ENCODE measurements around the gene VARS2.
"Not testable (repeated sequence)": the region's sequence is repeated elsewhere in the genome, so short reads cannot be mapped to it uniquely, and the experiment has no call there.

The VARS2 gene

GRCh38 chr6:30902709-30903108, 11.3 kb upstream of the VARS2 start:
- Mint-ChIP-seq H3K27me3 (no peaks in the 10 kb centered on the region), H3K36me3 (peaks cover 21% of the 10 kb centered on the region), H3K4me3 (no peak overlapping the region), H3K27ac (peak overlapping the region; percentile 62), H3K9me3 (no peaks in the 10 kb centered on the region), H3K4me1 (peaks cover 11% of the 10 kb centered on the region)
- ATAC-seq = no peak

- no peak overlapping the region for H3K4me3 Mint-ChIP-seq
- no peaks in the 10 kb centered on the region for H3K27me3 Mint-ChIP-seq
- H3K9me3 Mint-ChIP-seq = no peaks in the 10 kb centered on the region
- peak overlapping the region; percentile 62 for H3K27ac Mint-ChIP-seq
- H3K36me3 Mint-ChIP-seq = peaks cover 18% of the 10 kb centered on the region
- H3K4me1 Mint-ChIP-seq = peaks cover 15% of the 10 kb centered on the region
- ATAC-seq = no peak
These were observed 10.8 kb upstream of the VARS2 start for GRCh38 chr6:30903236-30903635.

- H3K27me3 Mint-ChIP-seq, H3K9me3 Mint-ChIP-seq, ATAC-seq: not testable (repeated sequence)
- peaks cover 22% of the 10 kb centered on the region for H3K4me1 Mint-ChIP-seq
- peak overlapping the region; percentile 72 for H3K27ac Mint-ChIP-seq
- H3K36me3 Mint-ChIP-seq = peaks cover 17% of the 10 kb centered on the region
- H3K4me3 Mint-ChIP-seq = peak overlapping the region; percentile 95
These were observed 6.7 kb upstream of the VARS2 start for GRCh38 chr6:30907290-30907757.

GRCh38 chr6:30907758-30908591, 6.1 kb upstream of the VARS2 start, which contains the start of gene GTF2H4:
Gene GTF2H4, plus strand, starts transcription at chr6:30908207.
- H3K27ac Mint-ChIP-seq = peak within 1 kb of the TSS; percentile 72
- H3K36me3 Mint-ChIP-seq = peaks cover 21% of the 10 kb centered on the region
- H3K9me3 Mint-ChIP-seq = no peaks in the 10 kb centered on the region
- peak; percentile 99 for ATAC-seq
- no peaks in the 10 kb centered on the region for H3K27me3 Mint-ChIP-seq
- peak within 1 kb of the TSS; percentile 95 for H3K4me3 Mint-ChIP-seq
- H3K4me1 Mint-ChIP-seq = peaks cover 16% of the 10 kb centered on the region

- no peak for ATAC-seq
- Mint-ChIP-seq H3K27ac (peak overlapping the region; percentile 72), H3K27me3 (no peaks in the 10 kb centered on the region), H3K36me3 (peaks cover 21% of the 10 kb centered on the region), H3K4me1 (peaks cover 21% of the 10 kb centered on the region), H3K9me3 (no peaks in the 10 kb centered on the region), H3K4me3 (peak overlapping the region; percentile 95)
These were observed 5.3 kb upstream of the VARS2 start for GRCh38 chr6:30908700-30909099.

- ATAC-seq, H3K4me3 Mint-ChIP-seq, H3K27ac Mint-ChIP-seq, H3K27me3 Mint-ChIP-seq, H3K9me3 Mint-ChIP-seq: not testable (repeated sequence)
- Mint-ChIP-seq H3K36me3 (peaks cover 21% of the 10 kb centered on the region), H3K4me1 (peaks cover 35% of the 10 kb centered on the region)
These were observed 3.6 kb upstream of the VARS2 start for GRCh38 chr6:30910473-30910872.

GRCh38 chr6:30912746-30913520, 1.1 kb upstream of the VARS2 start:
- Mint-ChIP-seq H3K27me3 (no peaks in the 10 kb centered on the region), H3K4me3 (peak overlapping the region; percentile 94), H3K4me1 (peaks cover 53% of the 10 kb centered on the region), H3K9me3 (no peaks in the 10 kb centered on the region), H3K27ac (peak overlapping the region; percentile 86), H3K36me3 (peaks cover 46% of the 10 kb centered on the region)
- no peak for ATAC-seq

GRCh38 chr6:30913721-30914075, 340 bp upstream of the VARS2 start:
- H3K4me3 Mint-ChIP-seq = peak overlapping the region; percentile 94
- no peaks in the 10 kb centered on the region for H3K9me3 Mint-ChIP-seq
- peaks cover 48% of the 10 kb centered on the region for H3K4me1 Mint-ChIP-seq
- H3K27me3 Mint-ChIP-seq = no peaks in the 10 kb centered on the region
- H3K36me3 Mint-ChIP-seq = peaks cover 54% of the 10 kb centered on the region
- peak overlapping the region; percentile 86 for H3K27ac Mint-ChIP-seq
- ATAC-seq = no peak

GRCh38 chr6:30914854-30915590, 984 bp downstream of the VARS2 start:
- Mint-ChIP-seq H3K27ac (peak overlapping the region; percentile 86), H3K36me3 (peaks cover 66% of the 10 kb centered on the region), H3K4me3 (peak overlapping the region; percentile 94), H3K27me3 (no peaks in the 10 kb centered on the region), H3K9me3 (no peaks in the 10 kb centered on the region), H3K4me1 (peaks cover 44% of the 10 kb centered on the region)
- ATAC-seq = no peak

- peaks cover 71% of the 10 kb centered on the region for H3K36me3 Mint-ChIP-seq
- peak overlapping the region; percentile 55 for H3K27ac Mint-ChIP-seq
- H3K27me3 Mint-ChIP-seq = no peaks in the 10 kb centered on the region
- no peak for ATAC-seq
- no peaks in the 10 kb centered on the region for H3K9me3 Mint-ChIP-seq
- peak overlapping the region; percentile 47 for H3K4me3 Mint-ChIP-seq
- H3K4me1 Mint-ChIP-seq = peaks cover 44% of the 10 kb centered on the region
These were observed 1.5 kb downstream of the VARS2 start for GRCh38 chr6:30915591-30915946.

- Mint-ChIP-seq H3K4me1 (peaks cover 49% of the 10 kb centered on the region), H3K9me3 (no peaks in the 10 kb centered on the region), H3K27ac (peak overlapping the region; percentile 19), H3K36me3 (peaks cover 71% of the 10 kb centered on the region), H3K27me3 (no peaks in the 10 kb centered on the region), H3K4me3 (no peak overlapping the region)
- ATAC-seq = no peak
These were observed 3.0 kb downstream of the VARS2 start for GRCh38 chr6:30917041-30917440.

- peaks cover 53% of the 10 kb centered on the region for H3K4me1 Mint-ChIP-seq
- H3K36me3 Mint-ChIP-seq = peaks cover 71% of the 10 kb centered on the region
- no peak overlapping the region for H3K27ac Mint-ChIP-seq
- ATAC-seq = no peak
- H3K9me3 Mint-ChIP-seq = no peaks in the 10 kb centered on the region
- no peaks in the 10 kb centered on the region for H3K27me3 Mint-ChIP-seq
- H3K4me3 Mint-ChIP-seq = no peak overlapping the region
These were observed 3.4 kb downstream of the VARS2 start for GRCh38 chr6:30917487-30917886.

GRCh38 chr6:30918670-30919069, 4.6 kb downstream of the VARS2 start:
- Mint-ChIP-seq H3K27me3 (no peaks in the 10 kb centered on the region), H3K27ac (no peak overlapping the region), H3K9me3 (no peaks in the 10 kb centered on the region), H3K36me3 (peaks cover 80% of the 10 kb centered on the region), H3K4me1 (peaks cover 49% of the 10 kb centered on the region), H3K4me3 (no peak overlapping the region)
- no peak for ATAC-seq

- Mint-ChIP-seq H3K27me3 (no peaks in the 10 kb centered on the region), H3K4me3 (no peak overlapping the region), H3K9me3 (no peaks in the 10 kb centered on the region), H3K4me1 (peaks cover 16% of the 10 kb centered on the region), H3K36me3 (peaks cover 83% of the 10 kb centered on the region), H3K27ac (peak overlapping the region; percentile 29)
- no peak for ATAC-seq
These were observed 8.4 kb downstream of the VARS2 start for GRCh38 chr6:30922447-30922852.

GRCh38 chr6:30924040-30924627, 10.1 kb downstream of the VARS2 start:
- H3K4me3 Mint-ChIP-seq, H3K27me3 Mint-ChIP-seq, ATAC-seq, H3K9me3 Mint-ChIP-seq, H3K27ac Mint-ChIP-seq: not testable (repeated sequence)
- Mint-ChIP-seq H3K4me1 (peaks cover 12% of the 10 kb centered on the region), H3K36me3 (peaks cover 83% of the 10 kb centered on the region)
